NCI-H226 (cell line): ENCODE results near the gene PLA2G3.
"Not testable (repeated sequence)": the region's sequence is repeated elsewhere in the genome, so short reads cannot be mapped to it uniquely, and the experiment has no call there.

Source experiments
- DNase-seq: peaks from one replicate; pipeline ENCODE4 v3.0.0-alpha.2; 2015

PLA2G3 gene

GRCh38 chr22:31097941-31098631 is 42.2 kb downstream of the PLA2G3 start:
- no peak for DNase-seq

- not testable (repeated sequence) for DNase-seq
Measured at GRCh38 chr22:31097539-31097938, 42.8 kb downstream of the PLA2G3 start.

- no peak for DNase-seq
Measured at GRCh38 chr22:31096657-31097279, 43.5 kb downstream of the PLA2G3 start.

GRCh38 chr22:31095637-31096249 is 44.6 kb downstream of the PLA2G3 start:
- DNase-seq = no peak

- no peak for DNase-seq
Measured at GRCh38 chr22:31094741-31095140, 45.6 kb downstream of the PLA2G3 start.

GRCh38 chr22:31094021-31094551 is 46.2 kb downstream of the PLA2G3 start:
- no peak for DNase-seq

GRCh38 chr22:31093086-31093850 is 47.0 kb downstream of the PLA2G3 start:
- no peak for DNase-seq

- no peak for DNase-seq
Measured at GRCh38 chr22:31092161-31092560, 48.1 kb downstream of the PLA2G3 start.

- DNase-seq = no peak
Measured at GRCh38 chr22:31091106-31091975, 49.0 kb downstream of the PLA2G3 start.

- no peak for DNase-seq
Measured at GRCh38 chr22:31090217-31091085, 49.9 kb downstream of the PLA2G3 start.

- no peak for DNase-seq
Measured at GRCh38 chr22:31089160-31090100, 50.9 kb downstream of the PLA2G3 start.

- no peak for DNase-seq
Measured at GRCh38 chr22:31088233-31088986, 51.9 kb downstream of the PLA2G3 start.

GRCh38 chr22:31087744-31088215 is 52.5 kb downstream of the PLA2G3 start:
- no peak for DNase-seq

GRCh38 chr22:31086703-31087330 is 53.5 kb downstream of the PLA2G3 start:
- peak; percentile 30 for DNase-seq

GRCh38 chr22:31085928-31086327 is 54.4 kb downstream of the PLA2G3 start:
- no peak for DNase-seq

- DNase-seq = no peak
Measured at GRCh38 chr22:31085493-31085824, 54.8 kb downstream of the PLA2G3 start.

GRCh38 chr22:31084811-31085492 is 55.4 kb downstream of the PLA2G3 start:
- DNase-seq = peak; percentile 63
